ENCODE data around the gene SNX30. TPM values are rescaled to one million over a fixed set of nuclear protein-coding genes. Genes with fewer than 3 reads are reported as not detected.

The SNX30 gene
- total and polyA plus RNA-seq, 2 donors (not counting 1 experiment from before 2014, with no cell fraction given): 3.8 to 20.6 TPM

DNA sequence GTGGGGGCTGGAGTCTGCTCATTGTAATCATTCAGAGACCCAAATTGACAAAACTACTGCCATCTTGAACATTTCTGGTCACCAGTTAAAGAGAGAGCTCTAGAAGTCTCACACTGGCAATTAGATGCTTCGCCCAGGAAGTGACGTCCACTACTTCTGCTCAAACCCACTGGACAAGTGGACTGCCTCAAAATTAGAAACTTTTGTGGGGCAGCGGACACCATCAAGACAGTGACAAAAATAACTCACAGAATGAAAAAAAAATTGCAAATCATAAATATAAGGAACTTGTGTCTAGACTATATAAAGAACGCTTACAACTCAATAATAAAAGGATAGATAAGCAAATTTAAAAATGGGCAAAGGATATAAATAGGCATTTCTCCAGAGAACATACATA is 149.9 kb downstream of the SNX30 start:
- Histone ChIP-seq H3K4me1 (ENCODE audit: control insufficient read depth in 2 of 2, insufficient read depth in 2 of 2, low read length in 2 of 2) (peaks cover 11 to 18% of the 10 kb centered on the region in 2 donors), H3K9ac (ENCODE audit: low read length) (no peak overlapping the region), H3K27me3 (replicated peaks in 1 of 4; ENCODE audit: control extremely low read depth in 1 of 4, control insufficient read depth in 3 of 4, insufficient read depth in 4 of 4, low read length in 3 of 4) (peaks cover 0 to 14% (median 8%) of the 10 kb centered on the region in 4 experiments), H2AFZ (ENCODE audit: insufficient read depth, low read depth, low read length, poor library complexity, severe bottlenecking) (no peak overlapping the region), H3K79me2 (ENCODE audit: control insufficient read depth, insufficient read depth, low read length) (no peaks in the 10 kb centered on the region), H3K9me3 (ENCODE audit: control extremely low read depth in 1 of 3, control insufficient read depth in 2 of 3, insufficient read depth in 1 of 3, low read length in 2 of 3) (no peaks in the 10 kb centered on the region), H3K36me3 (replicated peaks in 1 of 2; ENCODE audit: control extremely low read depth in 1 of 2, control insufficient read depth in 1 of 2, extremely low read depth in 1 of 2, insufficient read depth in 2 of 2, low read length in 1 of 2) (no peaks in the 10 kb centered on the region), H3K4me2 (replicated peaks; ENCODE audit: low read depth, low read length, poor library complexity, severe bottlenecking) (no peak overlapping the region), H4K20me1 (ENCODE audit: control insufficient read depth, insufficient read depth, low read length, poor library complexity, severe bottlenecking) (no peaks in the 10 kb centered on the region), H3K27ac (ENCODE audit: low read length in 2 of 2) (no peak overlapping the region), H3K4me3 (ENCODE audit: control extremely low read depth in 1 of 5, extremely low read depth in 1 of 5, insufficient read depth in 1 of 5, low read depth in 2 of 5, low read length in 4 of 5) (no peak overlapping the region)
- Mint-ChIP-seq H3K4me1 (peaks cover 19% of the 10 kb centered on the region), H3K27me3 (peaks cover 12% of the 10 kb centered on the region), H3K27ac (no peak overlapping the region), H3K9me3 (ENCODE audit: insufficient read depth) (no peaks in the 10 kb centered on the region), H3K4me3 (no peak overlapping the region)
- intact Hi-C loops (cut with micrococcal nuclease): no loop called here
- CTCF ChIA-PET: interaction anchor here (2.2 kb wide), 1 partner anchor 55 kb away, joined by 6 read pairs; no protein-coding TSS in a partner anchor
- ATAC-seq (ENCODE audit: low read depth): no peak
- TF ChIP-seq, protein P1, sequence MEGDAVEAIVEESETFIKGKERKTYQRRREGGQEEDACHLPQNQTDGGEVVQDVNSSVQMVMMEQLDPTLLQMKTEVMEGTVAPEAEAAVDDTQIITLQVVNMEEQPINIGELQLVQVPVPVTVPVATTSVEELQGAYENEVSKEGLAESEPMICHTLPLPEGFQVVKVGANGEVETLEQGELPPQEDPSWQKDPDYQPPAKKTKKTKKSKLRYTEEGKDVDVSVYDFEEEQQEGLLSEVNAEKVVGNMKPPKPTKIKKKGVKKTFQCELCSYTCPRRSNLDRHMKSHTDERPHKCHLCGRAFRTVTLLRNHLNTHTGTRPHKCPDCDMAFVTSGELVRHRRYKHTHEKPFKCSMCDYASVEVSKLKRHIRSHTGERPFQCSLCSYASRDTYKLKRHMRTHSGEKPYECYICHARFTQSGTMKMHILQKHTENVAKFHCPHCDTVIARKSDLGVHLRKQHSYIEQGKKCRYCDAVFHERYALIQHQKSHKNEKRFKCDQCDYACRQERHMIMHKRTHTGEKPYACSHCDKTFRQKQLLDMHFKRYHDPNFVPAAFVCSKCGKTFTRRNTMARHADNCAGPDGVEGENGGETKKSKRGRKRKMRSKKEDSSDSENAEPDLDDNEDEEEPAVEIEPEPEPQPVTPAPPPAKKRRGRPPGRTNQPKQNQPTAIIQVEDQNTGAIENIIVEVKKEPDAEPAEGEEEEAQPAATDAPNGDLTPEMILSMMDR (IDR thresholded peaks at IDR 0.05): no peak
- TF ChIP-seq EZH2 (IDR thresholded peaks at IDR 0.05; ENCODE audit: borderline replicate concordance, insufficient read depth, low read depth, low read length, poor library complexity, severe bottlenecking): no peak
- POLR2A ChIA-PET: no interaction called here
- DNase-seq: no peak
- WGBS (ENCODE audit: insufficient coverage): 92% methylated on average over 2 of the region's 4 CpGs

DNA sequence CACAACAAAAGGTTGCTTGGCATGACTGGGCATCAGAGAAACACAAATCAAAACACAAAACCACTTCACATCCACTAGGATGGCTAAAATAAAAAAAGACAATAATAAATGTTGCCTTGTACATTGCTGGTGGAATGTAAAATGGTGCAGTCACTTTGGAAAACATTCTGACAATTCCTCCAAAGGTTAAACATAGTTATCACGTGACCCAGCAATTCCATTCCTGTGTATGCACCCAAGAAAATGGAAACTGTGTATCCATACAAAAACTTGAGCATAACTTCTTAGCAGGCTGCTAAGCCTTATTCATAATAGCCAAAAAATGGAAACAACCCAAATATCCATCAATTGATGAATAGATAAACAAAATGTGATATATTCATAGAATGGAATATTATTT is 150.3 kb downstream of the SNX30 start:
- no peak overlapping the region for H3K27ac Mint-ChIP-seq
- CTCF ChIA-PET: interaction anchor here (3.0 kb wide), 1 partner anchor 59 kb away, joined by 47 read pairs; no protein-coding TSS in a partner anchor
- no peak overlapping the region for H2AFZ ChIP-seq (ENCODE audit: insufficient read depth, low read depth, low read length, poor library complexity, severe bottlenecking)
- POLR2A ChIA-PET: no interaction called here
- no peak overlapping the region for H3K9ac ChIP-seq (ENCODE audit: low read length)
- H3K27me3 Mint-ChIP-seq: peaks cover 11% of the 10 kb centered on the region
- no peak overlapping the region for H3K4me3 ChIP-seq (ENCODE audit: control extremely low read depth in 1 of 5, extremely low read depth in 1 of 5, insufficient read depth in 1 of 5, low read depth in 2 of 5, low read length in 4 of 5)
- TF ChIP-seq EZH2 (IDR thresholded peaks at IDR 0.05; ENCODE audit: borderline replicate concordance, insufficient read depth, low read depth, low read length, poor library complexity, severe bottlenecking): no peak
- TF ChIP-seq, protein P1 (IDR thresholded peaks at IDR 0.05): no peak
- H3K4me1 ChIP-seq (ENCODE audit: control insufficient read depth in 2 of 2, insufficient read depth in 2 of 2, low read length in 2 of 2): peaks cover 9 to 15% of the 10 kb centered on the region in 2 donors
- no peaks in the 10 kb centered on the region for H3K9me3 ChIP-seq (ENCODE audit: control extremely low read depth in 1 of 3, control insufficient read depth in 2 of 3, insufficient read depth in 1 of 3, low read length in 2 of 3)
- H3K79me2 ChIP-seq (ENCODE audit: control insufficient read depth, insufficient read depth, low read length): no peaks in the 10 kb centered on the region
- H3K27ac ChIP-seq (ENCODE audit: low read length in 2 of 2): no peak overlapping the region
- no peaks in the 10 kb centered on the region for H4K20me1 ChIP-seq (ENCODE audit: control insufficient read depth, insufficient read depth, low read length, poor library complexity, severe bottlenecking)
- H3K27me3 ChIP-seq (replicated peaks in 1 of 4; ENCODE audit: control extremely low read depth in 1 of 4, control insufficient read depth in 3 of 4, insufficient read depth in 4 of 4, low read length in 3 of 4): peaks cover 0 to 14% (median 8%) of the 10 kb centered on the region in 4 experiments
- WGBS (ENCODE audit: insufficient coverage): no CpG with 5 or more reads among the region's 1 CpG
- DNase-seq: no peak
- no peak overlapping the region for H3K4me3 Mint-ChIP-seq
- intact Hi-C loops (cut with micrococcal nuclease): no loop called here
- no peak for ATAC-seq (ENCODE audit: low read depth)
- peaks cover 16% of the 10 kb centered on the region for H3K4me1 Mint-ChIP-seq
- no peaks in the 10 kb centered on the region for H3K36me3 ChIP-seq (replicated peaks in 1 of 2; ENCODE audit: control extremely low read depth in 1 of 2, control insufficient read depth in 1 of 2, extremely low read depth in 1 of 2, insufficient read depth in 2 of 2, low read length in 1 of 2)
- H3K4me2 ChIP-seq (replicated peaks; ENCODE audit: low read depth, low read length, poor library complexity, severe bottlenecking): no peak overlapping the region
- H3K9me3 Mint-ChIP-seq (ENCODE audit: insufficient read depth): no peaks in the 10 kb centered on the region

Measured in B cell (primary cell).